ENCODE data around the gene TOP3A. TPM values are rescaled to one million over a fixed set of nuclear protein-coding genes. Genes with fewer than 3 reads are reported as not detected.

Gene TOP3A
- total and polyA plus RNA-seq, 2 of the 13 experiments (the other 11 are each of a cell fraction or from before 2014, with no cell fraction given), result 16.9 to 36.8 TPM

DNA sequence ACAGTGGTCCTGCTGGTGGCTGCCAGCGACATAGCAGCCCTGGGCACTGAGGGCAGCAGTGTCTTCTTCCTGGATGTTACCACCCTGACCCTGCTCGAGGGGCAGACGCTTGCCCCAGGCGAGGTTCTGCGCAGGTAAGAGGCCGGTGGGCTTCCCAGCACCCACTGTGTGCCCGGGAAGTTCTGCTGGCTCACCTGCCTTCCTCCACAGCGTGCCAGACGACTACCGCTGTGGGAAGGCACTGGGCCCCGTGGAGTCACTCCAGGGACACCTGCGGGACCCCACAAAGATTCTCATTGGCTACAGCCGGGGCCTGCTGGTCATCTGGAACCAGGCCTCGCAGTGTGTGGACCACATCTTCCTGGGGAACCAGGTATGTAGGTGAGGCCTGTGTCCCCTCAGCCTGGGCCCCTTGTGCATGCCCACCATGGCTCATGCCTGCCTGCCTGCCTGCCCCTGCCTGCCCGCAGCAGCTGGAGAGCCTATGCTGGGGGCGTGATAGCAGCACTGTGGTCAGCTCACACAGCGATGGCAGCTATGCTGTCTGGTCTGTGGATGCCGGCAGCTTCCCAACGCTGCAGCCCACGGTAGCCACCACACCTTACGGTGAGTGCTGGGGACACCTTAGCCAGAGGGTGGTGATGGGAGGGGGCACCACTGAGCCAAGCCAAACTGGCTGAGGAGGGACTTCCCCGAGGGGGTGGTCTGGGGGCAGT lies 80.8 kb downstream of the TOP3A start:
- no peak overlapping the region for H3K27ac ChIP-seq (ENCODE audit: extremely low read length, insufficient read depth, low read length)
- H3K27me3 ChIP-seq (ENCODE audit: control insufficient read depth in 1 of 2, insufficient read depth in 2 of 2, low read length in 2 of 2), result no peaks in the 10 kb centered on the region
- H4K20me1 ChIP-seq (ENCODE audit: insufficient read depth, low read length), result no peaks in the 10 kb centered on the region
- peaks cover 7% of the 10 kb centered on the region for H3K79me2 ChIP-seq (ENCODE audit: insufficient read depth, low read length)
- no peak overlapping the region for H3K9ac ChIP-seq (ENCODE audit: insufficient read depth, low read depth, low read length)
- no TSS peak for BruUV-seq (replicated peaks)
- 91% methylated on average over 9 of the region's 22 CpGs for WGBS (ENCODE audit: low lambda C conversion rate)
- DNase-seq (ENCODE audit: low spot score), result no peak
- ATAC-seq, result no peak
- no peaks in the 10 kb centered on the region for H3K9me3 ChIP-seq (ENCODE audit: low read length)
- FAIRE-seq, result no peak
- ChIA-PET POLR2A (no interaction called here), CTCF (ENCODE audit: low intra/inter-chr PET ratio, low total read pairs) (no interaction called here)
- in situ Hi-C loops (cut with HindIII; ENCODE audit: extremely low pct_ligation_motif_present, low pct_unique_long_range_greater_than_20kb) (no loop called here), intact Hi-C loops (cut with micrococcal nuclease; ENCODE audit: unreplicated experiment) (no loop called here)
- no peak for TF ChIP-seq POLR2G (IDR thresholded peaks at IDR 0.05; ENCODE audit: low read depth, low read length)
- no peak for TF ChIP-seq ADNP (CRISPR knock-in tag; IDR thresholded peaks at IDR 0.05)
- TF ChIP-seq SPEN (CRISPR knock-in tag; IDR thresholded peaks at IDR 0.05; ENCODE audit: low read depth), result no peak
- TF ChIP-seq MAFF (IDR thresholded peaks at IDR 0.05; ENCODE audit: low read depth, low read length), result no peak
- TF ChIP-seq ZNF569 (CRISPR knock-in tag; IDR thresholded peaks at IDR 0.05; ENCODE audit: borderline replicate concordance), result no peak
- no peak for TF ChIP-seq SCMH1 (CRISPR knock-in tag; IDR thresholded peaks at IDR 0.05; ENCODE audit: borderline replicate concordance)
- TF ChIP-seq, protein P1, sequence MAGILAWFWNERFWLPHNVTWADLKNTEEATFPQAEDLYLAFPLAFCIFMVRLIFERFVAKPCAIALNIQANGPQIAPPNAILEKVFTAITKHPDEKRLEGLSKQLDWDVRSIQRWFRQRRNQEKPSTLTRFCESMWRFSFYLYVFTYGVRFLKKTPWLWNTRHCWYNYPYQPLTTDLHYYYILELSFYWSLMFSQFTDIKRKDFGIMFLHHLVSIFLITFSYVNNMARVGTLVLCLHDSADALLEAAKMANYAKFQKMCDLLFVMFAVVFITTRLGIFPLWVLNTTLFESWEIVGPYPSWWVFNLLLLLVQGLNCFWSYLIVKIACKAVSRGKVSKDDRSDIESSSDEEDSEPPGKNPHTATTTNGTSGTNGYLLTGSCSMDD (CRISPR knock-in tag; IDR thresholded peaks at IDR 0.05), result no peak
- TF ChIP-seq ZNF674 (CRISPR knock-in tag; IDR thresholded peaks at IDR 0.05; ENCODE audit: low read depth), result no peak
- TF ChIP-seq EZH2 (conservative IDR thresholded peaks at IDR 0.05; ENCODE audit: low read depth, low read length), result no peak
- no peak for TF ChIP-seq NBN (conservative IDR thresholded peaks at IDR 0.05)
- TF ChIP-seq, protein P2, sequence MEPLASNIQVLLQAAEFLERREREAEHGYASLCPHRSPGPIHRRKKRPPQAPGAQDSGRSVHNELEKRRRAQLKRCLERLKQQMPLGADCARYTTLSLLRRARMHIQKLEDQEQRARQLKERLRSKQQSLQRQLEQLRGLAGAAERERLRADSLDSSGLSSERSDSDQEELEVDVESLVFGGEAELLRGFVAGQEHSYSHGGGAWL (CRISPR knock-in tag; IDR thresholded peaks at IDR 0.05), result no peak
- TF ChIP-seq SAP130 (CRISPR knock-in tag; IDR thresholded peaks at IDR 0.05; ENCODE audit: low read depth), result no peak
- no peak for TF ChIP-seq ZBTB1 (CRISPR knock-in tag; IDR thresholded peaks at IDR 0.05; ENCODE audit: borderline replicate concordance)
- TF ChIP-seq MIER2 (CRISPR knock-in tag; IDR thresholded peaks at IDR 0.05), result no peak
- no peak for TF ChIP-seq ZNF343 (CRISPR knock-in tag; IDR thresholded peaks at IDR 0.05)
- TF ChIP-seq, protein P3, sequence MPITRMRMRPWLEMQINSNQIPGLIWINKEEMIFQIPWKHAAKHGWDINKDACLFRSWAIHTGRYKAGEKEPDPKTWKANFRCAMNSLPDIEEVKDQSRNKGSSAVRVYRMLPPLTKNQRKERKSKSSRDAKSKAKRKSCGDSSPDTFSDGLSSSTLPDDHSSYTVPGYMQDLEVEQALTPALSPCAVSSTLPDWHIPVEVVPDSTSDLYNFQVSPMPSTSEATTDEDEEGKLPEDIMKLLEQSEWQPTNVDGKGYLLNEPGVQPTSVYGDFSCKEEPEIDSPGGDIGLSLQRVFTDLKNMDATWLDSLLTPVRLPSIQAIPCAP (CRISPR knock-in tag; IDR thresholded peaks at IDR 0.05; ENCODE audit: low read depth), result no peak
- TF ChIP-seq NPAS2 (CRISPR knock-in tag; IDR thresholded peaks at IDR 0.05; ENCODE audit: borderline replicate concordance), result no peak
- H3K4me1 ChIP-seq (ENCODE audit: insufficient read depth, low read length), result peaks cover 8% of the 10 kb centered on the region
- H3K4me3 ChIP-seq (replicated peaks in 1 of 3; ENCODE audit: insufficient read depth in 1 of 3, low read depth in 2 of 3, low read length in 3 of 3), result no peak overlapping the region
- peaks cover 11 to 30% of the 10 kb centered on the region in 2 experiments; a peak in 4 of 5 replicates for H3K36me3 ChIP-seq (replicated peaks in 1 of 2; ENCODE audit: control insufficient read depth in 1 of 2, insufficient read depth in 2 of 2, low read length in 2 of 2)
- no peak overlapping the region for H2AFZ ChIP-seq (ENCODE audit: low read length)
- H3K4me2 ChIP-seq (ENCODE audit: low read depth, low read length), result no peak overlapping the region

Measured in HepG2 (cell line).